Measurements from ENCODE around the gene SEM1.

Gene SEM1

DNA sequence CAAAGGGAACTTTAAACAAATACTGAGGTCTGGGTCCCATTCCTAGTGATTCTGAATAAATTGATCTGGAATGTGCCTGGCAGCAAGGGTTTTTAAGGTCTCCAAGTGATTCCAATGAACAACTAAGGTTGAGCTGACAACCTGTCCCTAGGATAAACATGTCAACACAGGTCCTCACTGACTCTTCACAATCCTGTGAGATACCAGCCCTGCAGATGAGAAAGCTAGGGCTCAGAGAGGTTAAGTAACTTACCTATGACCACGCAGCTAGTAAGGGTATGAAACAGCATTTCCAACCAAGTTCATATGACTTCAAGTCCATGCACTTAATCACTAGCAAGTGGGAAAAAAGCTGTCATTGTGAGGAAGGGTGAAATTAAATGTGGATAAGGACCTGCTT is 44.0 kb downstream of the SEM1 start:
- TF ChIP-seq SIN3A (IDR thresholded peaks at IDR 0.05; ENCODE audit: borderline replicate concordance, insufficient read depth, low read length): no peak
- TF ChIP-seq FOXP2 (optimal IDR thresholded peaks at IDR 0.05; ENCODE audit: borderline replicate concordance, extremely low read depth, extremely low read length, insufficient read depth): no peak
- TF ChIP-seq POLR2AphosphoS5 (IDR thresholded peaks at IDR 0.05; ENCODE audit: low read depth, low read length): no peak
- no peak for TF ChIP-seq TAF1 (IDR thresholded peaks at IDR 0.05; ENCODE audit: borderline replicate concordance, insufficient read depth, low read length)
- TF ChIP-seq, protein P1, sequence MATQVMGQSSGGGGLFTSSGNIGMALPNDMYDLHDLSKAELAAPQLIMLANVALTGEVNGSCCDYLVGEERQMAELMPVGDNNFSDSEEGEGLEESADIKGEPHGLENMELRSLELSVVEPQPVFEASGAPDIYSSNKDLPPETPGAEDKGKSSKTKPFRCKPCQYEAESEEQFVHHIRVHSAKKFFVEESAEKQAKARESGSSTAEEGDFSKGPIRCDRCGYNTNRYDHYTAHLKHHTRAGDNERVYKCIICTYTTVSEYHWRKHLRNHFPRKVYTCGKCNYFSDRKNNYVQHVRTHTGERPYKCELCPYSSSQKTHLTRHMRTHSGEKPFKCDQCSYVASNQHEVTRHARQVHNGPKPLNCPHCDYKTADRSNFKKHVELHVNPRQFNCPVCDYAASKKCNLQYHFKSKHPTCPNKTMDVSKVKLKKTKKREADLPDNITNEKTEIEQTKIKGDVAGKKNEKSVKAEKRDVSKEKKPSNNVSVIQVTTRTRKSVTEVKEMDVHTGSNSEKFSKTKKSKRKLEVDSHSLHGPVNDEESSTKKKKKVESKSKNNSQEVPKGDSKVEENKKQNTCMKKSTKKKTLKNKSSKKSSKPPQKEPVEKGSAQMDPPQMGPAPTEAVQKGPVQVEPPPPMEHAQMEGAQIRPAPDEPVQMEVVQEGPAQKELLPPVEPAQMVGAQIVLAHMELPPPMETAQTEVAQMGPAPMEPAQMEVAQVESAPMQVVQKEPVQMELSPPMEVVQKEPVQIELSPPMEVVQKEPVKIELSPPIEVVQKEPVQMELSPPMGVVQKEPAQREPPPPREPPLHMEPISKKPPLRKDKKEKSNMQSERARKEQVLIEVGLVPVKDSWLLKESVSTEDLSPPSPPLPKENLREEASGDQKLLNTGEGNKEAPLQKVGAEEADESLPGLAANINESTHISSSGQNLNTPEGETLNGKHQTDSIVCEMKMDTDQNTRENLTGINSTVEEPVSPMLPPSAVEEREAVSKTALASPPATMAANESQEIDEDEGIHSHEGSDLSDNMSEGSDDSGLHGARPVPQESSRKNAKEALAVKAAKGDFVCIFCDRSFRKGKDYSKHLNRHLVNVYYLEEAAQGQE (IDR thresholded peaks at IDR 0.05; ENCODE audit: insufficient read depth in 1 of 2, low read depth in 2 of 2, low read length in 2 of 2): no peak

DNA sequence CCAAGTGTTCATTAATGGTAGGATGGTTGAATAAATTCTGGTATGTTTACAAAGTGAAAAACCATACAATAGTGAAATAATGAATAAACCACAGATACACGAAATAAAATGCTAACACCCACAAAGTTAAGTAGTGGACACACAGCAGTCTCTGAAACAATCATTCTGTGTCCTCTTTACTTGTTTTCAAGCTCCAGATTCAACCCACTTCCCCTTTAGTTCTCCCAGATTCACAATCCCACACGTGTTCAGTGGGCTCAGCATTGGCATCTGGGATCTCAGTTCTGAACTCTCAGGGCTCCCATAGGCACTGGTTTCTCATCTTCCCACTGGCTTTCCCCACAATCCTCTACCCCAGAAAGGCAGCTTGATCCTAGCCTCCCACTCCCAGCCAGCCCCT is 44.9 kb downstream of the SEM1 start:
- no peak for TF ChIP-seq POLR2AphosphoS5 (IDR thresholded peaks at IDR 0.05; ENCODE audit: low read depth, low read length)
- no peak for TF ChIP-seq TAF1 (IDR thresholded peaks at IDR 0.05; ENCODE audit: borderline replicate concordance, insufficient read depth, low read length)
- TF ChIP-seq, protein P1 (IDR thresholded peaks at IDR 0.05; ENCODE audit: insufficient read depth in 1 of 2, low read depth in 2 of 2, low read length in 2 of 2): no peak
- TF ChIP-seq SIN3A (IDR thresholded peaks at IDR 0.05; ENCODE audit: borderline replicate concordance, insufficient read depth, low read length): no peak
- TF ChIP-seq FOXP2 (optimal IDR thresholded peaks at IDR 0.05; ENCODE audit: borderline replicate concordance, extremely low read depth, extremely low read length, insufficient read depth): no peak

DNA sequence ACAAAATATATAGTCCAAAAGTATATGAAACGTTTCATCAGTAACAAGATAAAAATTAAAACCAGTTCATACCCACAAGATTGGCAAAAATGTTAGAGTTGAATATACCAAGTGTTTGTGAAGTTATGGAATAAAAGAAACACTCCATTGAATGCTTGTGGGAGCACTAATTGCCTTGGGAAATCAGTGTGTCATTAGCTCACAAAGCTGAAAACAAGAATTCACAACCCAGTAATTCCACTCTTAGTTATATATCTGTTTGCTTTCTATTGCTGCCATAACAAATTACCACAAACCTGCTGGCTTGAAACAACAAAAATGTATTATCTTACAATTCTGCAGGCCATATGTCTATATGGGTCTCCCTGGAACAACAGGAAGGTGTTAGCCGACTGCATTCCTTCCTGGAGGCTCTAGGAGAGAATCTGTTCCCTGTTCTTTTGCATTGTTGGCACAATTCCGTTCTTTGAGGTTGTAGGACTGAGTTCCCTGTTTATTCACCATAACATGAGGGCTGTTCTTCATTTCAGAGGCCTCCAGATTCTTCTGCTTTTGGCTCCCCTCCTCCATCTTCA is 45.7 kb downstream of the SEM1 start:
- TF ChIP-seq TAF1 (IDR thresholded peaks at IDR 0.05; ENCODE audit: borderline replicate concordance, insufficient read depth, low read length): no peak
- TF ChIP-seq SIN3A (IDR thresholded peaks at IDR 0.05; ENCODE audit: borderline replicate concordance, insufficient read depth, low read length): no peak
- TF ChIP-seq FOXP2 (optimal IDR thresholded peaks at IDR 0.05; ENCODE audit: borderline replicate concordance, extremely low read depth, extremely low read length, insufficient read depth): no peak
- TF ChIP-seq POLR2AphosphoS5 (IDR thresholded peaks at IDR 0.05; ENCODE audit: low read depth, low read length): no peak
- TF ChIP-seq, protein P1 (IDR thresholded peaks at IDR 0.05; ENCODE audit: insufficient read depth in 1 of 2, low read depth in 2 of 2, low read length in 2 of 2): no peak

DNA sequence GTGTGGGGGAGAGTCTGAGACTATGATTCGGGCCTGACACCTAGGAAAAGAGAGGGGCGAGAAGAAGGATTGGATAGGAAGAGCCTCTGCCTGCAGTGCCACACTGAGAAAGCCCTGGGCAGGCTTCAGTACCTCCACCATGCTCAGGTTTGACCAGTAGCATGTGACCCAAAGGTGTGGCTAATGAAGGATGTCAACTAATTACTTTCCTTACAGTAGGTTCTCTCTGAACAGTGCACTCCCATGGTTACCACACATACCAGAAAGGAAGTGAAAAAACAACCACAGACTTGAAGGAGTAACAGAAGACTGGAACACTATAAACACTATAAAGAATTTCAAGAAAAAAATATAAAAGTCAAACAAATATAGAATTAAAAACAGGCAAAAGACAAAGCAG is 46.2 kb downstream of the SEM1 start:
- TF ChIP-seq SIN3A (IDR thresholded peaks at IDR 0.05; ENCODE audit: borderline replicate concordance, insufficient read depth, low read length) (no peak), TAF1 (IDR thresholded peaks at IDR 0.05; ENCODE audit: borderline replicate concordance, insufficient read depth, low read length) (no peak), FOXP2 (optimal IDR thresholded peaks at IDR 0.05; ENCODE audit: borderline replicate concordance, extremely low read depth, extremely low read length, insufficient read depth) (no peak), POLR2AphosphoS5 (IDR thresholded peaks at IDR 0.05; ENCODE audit: low read depth, low read length) (no peak)
- TF ChIP-seq, protein P1 (IDR thresholded peaks at IDR 0.05; ENCODE audit: insufficient read depth in 1 of 2, low read depth in 2 of 2, low read length in 2 of 2): no peak

Data from PFSK-1 (cell line).